ENCODE data around the gene SGSM1. TPM values are rescaled to one million over a fixed set of nuclear protein-coding genes. Genes with fewer than 3 reads are reported as not detected.

The SGSM1 gene
- total RNA-seq, 1 donor from 2014 or later = 0.14 TPM

DNA sequence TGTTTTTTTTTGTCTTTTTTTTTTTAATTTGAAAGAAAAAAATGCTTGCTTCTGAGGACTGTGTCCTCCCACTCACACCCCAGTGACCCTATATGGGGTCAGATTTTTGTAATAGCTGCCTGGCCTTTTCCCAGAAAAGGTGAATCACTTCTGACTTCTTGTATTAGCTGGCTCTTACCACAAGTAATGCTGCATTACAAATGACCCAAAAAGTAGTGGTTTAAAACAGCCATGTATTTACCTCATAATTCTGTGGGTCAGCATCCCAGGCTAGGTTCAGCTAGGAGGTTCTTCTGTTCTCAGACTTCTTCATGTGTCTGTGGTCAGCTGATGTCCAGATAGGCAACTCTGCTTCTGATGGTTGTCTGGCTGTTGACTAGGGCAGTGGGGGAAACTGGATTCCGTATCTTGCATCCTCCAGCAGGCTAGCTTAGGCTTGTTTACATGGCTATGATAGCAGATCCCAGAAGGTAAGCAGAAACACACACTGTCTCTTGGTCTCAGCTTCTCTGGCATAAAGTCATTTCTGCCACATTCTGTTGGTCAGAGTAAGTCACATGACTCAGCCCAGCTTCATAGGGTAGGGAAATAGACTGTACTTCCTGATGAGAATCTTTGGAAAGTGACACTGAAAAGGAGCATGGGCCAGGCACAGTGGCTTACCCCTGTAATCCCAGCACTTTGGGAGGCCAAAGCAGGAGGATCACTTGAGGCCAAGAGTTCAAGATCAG lies 121.0 kb downstream of the SGSM1 start:
- H3K27me3 Mint-ChIP-seq = peaks cover 25% of the 10 kb centered on the region
- H3K4me3 Mint-ChIP-seq = no peak overlapping the region
- no peaks in the 10 kb centered on the region for H3K36me3 Mint-ChIP-seq (ENCODE audit: low read depth)
- H3K27ac Mint-ChIP-seq = no peak overlapping the region
- no peaks in the 10 kb centered on the region for H3K9me3 Mint-ChIP-seq
- no peak for DNase-seq
- no peaks in the 10 kb centered on the region for H3K4me1 Mint-ChIP-seq
- intact Hi-C loops (cut with micrococcal nuclease) = no loop called here

DNA sequence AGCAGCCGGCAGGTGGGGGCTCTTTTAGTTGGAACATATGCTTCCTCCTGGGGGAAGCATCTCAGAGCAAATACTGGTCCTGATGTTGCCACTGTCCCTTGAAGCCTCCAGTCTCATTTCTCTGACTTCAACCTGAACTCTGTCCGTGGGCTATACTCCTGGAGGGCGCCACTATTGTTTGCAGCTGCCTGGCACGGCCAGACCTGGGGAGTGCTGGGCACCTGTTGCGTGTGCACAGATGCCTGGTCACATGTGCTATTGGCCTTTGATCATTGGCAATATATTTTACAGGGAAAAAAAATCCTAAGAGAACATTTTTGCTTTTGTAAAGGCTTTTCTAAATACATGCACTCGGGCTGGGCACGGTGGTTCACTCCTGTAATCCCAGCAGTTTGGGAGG lies 122.3 kb downstream of the SGSM1 start:
- Mint-ChIP-seq H3K9me3 (no peaks in the 10 kb centered on the region), H3K27me3 (peaks cover 27% of the 10 kb centered on the region), H3K27ac (no peak overlapping the region), H3K36me3 (ENCODE audit: low read depth) (no peaks in the 10 kb centered on the region), H3K4me3 (no peak overlapping the region), H3K4me1 (no peaks in the 10 kb centered on the region)
- intact Hi-C loops (cut with micrococcal nuclease) = no loop called here
- no peak for DNase-seq

DNA sequence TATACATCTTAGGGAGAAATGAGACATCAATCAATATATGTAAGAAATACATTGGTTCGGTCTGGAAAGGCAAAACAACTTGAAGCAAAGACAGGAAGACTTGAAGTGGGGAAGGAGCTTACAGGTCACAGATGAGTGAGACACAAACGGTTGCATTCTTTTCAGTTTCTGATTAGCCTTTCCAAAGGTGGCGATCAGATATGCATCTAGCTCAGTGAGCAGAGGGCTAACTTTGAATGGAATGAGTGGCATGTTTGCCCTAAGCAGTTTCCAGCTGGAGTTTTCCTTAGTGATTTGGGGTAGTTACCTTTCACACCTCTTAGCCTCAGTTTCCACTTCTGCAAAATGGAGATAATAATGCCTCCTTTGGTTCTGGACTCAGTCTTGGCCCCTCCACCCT lies 124.7 kb downstream of the SGSM1 start:
- H3K4me3 Mint-ChIP-seq = no peak overlapping the region
- H3K27ac Mint-ChIP-seq = no peak overlapping the region
- peaks cover 27% of the 10 kb centered on the region for H3K27me3 Mint-ChIP-seq
- no peaks in the 10 kb centered on the region for H3K9me3 Mint-ChIP-seq
- H3K36me3 Mint-ChIP-seq (ENCODE audit: low read depth) = no peaks in the 10 kb centered on the region
- intact Hi-C loops (cut with micrococcal nuclease) = no loop called here
- DNase-seq = no peak
- no peaks in the 10 kb centered on the region for H3K4me1 Mint-ChIP-seq

DNA sequence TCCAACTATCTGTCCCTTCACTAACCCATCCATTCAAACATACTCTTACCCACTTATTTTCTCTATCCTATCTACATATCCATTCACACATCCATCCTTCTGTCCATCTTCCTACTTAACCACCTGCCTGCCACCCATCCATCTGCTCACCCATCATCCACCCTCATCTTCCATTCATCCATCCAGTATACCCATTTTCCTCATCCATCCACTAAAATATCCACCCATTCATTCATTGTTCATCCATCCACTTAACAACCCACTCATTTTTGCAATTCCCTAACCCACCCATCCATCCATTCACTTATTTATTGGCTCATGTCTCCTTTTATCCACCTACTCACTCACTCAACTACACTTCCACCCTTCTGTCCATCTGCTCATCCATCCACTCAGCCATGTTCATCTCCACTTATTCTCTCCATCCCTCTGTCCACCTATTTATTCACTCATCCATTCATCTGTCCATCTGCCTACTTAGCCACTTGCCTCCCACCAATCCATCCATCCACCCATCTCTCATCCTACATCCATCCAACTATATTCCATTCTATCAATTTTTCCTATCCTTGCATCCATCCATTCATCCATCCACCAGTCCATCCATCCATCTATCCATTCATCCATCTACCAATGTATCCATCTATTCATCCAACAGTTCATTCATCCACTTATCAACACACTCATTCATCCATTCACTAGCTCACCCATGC lies 129.9 kb downstream of the SGSM1 start:
- no peaks in the 10 kb centered on the region for H3K36me3 Mint-ChIP-seq (ENCODE audit: low read depth)
- no peak for DNase-seq
- H3K4me1 Mint-ChIP-seq = no peaks in the 10 kb centered on the region
- H3K27ac Mint-ChIP-seq = no peak overlapping the region
- intact Hi-C loops (cut with micrococcal nuclease) = no loop called here
- H3K9me3 Mint-ChIP-seq = no peaks in the 10 kb centered on the region
- H3K27me3 Mint-ChIP-seq = peaks cover 16% of the 10 kb centered on the region
- H3K4me3 Mint-ChIP-seq = no peak overlapping the region

DNA sequence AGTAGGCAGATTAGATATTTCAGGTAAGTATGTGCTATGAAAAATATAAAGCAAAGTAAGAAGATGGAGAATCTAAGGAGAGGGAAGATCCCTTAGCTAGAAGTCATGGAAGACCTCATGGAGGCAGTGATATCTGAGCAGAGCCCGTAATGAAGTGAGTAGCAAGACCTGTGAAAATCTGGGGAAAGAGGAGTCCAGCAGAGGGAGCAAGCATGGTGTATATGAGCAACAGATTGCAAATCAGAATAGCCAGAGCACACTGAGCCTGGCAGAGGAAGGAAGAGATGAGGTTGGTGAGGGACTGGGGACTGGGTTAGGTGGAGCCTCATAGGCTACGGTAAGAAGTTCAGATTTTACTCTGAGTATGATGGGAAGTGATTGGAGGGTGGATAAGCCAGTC lies 131.1 kb downstream of the SGSM1 start:
- H3K4me3 Mint-ChIP-seq = no peak overlapping the region
- intact Hi-C loops (cut with micrococcal nuclease) = no loop called here
- H3K36me3 Mint-ChIP-seq (ENCODE audit: low read depth) = no peaks in the 10 kb centered on the region
- H3K4me1 Mint-ChIP-seq = no peaks in the 10 kb centered on the region
- H3K27me3 Mint-ChIP-seq = peaks cover 4% of the 10 kb centered on the region
- DNase-seq = peak; percentile 66
- H3K27ac Mint-ChIP-seq = no peak overlapping the region
- H3K9me3 Mint-ChIP-seq = no peaks in the 10 kb centered on the region

DNA sequence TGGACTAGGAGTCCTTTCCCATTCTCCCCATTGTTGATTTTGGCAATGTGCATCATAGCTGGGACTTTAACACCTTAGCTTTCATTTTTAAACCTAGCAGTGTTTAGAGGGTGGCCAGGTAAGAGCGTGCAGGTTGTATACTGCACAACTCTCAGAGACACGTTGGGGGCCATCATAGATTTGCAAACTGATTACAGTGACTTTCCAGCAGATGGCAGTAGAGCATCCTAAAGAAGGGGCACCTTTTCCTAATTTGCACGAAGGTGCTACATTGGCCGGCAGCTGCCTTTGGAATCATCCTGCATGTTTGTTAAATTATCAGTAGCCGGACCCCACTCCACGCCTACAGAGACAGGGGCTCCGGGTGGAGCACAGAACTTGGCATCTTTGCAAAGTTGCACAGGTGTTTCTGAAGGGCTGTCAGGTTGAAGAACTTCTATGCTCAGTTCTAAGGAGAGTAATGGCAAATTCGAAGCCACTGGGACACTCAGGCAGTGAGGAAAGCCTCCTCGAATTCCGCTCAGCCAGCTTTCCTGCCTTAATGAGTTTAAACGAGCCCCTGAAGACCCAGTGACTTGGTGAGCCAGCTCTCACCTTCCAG lies 132.8 kb downstream of the SGSM1 start:
- Mint-ChIP-seq H3K4me1 (no peaks in the 10 kb centered on the region), H3K4me3 (no peak overlapping the region), H3K27ac (no peak overlapping the region), H3K36me3 (ENCODE audit: low read depth) (no peaks in the 10 kb centered on the region), H3K9me3 (no peaks in the 10 kb centered on the region), H3K27me3 (peaks cover 2% of the 10 kb centered on the region)
- peak; percentile 86 for DNase-seq
- intact Hi-C loops (cut with micrococcal nuclease) = loop anchor here (1.0 kb wide), 1 partner anchor 109 kb away; no protein-coding TSS in a partner anchor

DNA sequence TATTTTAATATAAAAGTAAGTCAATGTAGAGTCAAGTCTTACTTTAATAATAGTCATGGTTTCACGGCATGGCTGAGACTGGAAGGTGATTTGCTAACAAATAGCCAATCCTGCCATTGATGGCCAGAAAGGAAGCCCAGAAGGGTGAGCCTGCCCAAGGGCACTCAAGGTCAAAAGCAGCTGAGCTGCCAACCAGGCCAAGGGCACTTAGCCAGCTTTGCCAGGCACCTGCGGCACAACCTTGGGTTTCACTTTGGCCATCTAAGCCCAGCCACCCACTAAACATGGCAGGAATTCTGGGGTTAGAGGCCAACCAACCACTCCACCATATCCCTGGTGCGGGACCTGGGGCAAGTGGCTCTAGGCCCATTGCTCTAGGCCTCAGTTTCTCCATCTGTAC lies 136.3 kb downstream of the SGSM1 start:
- no peaks in the 10 kb centered on the region for H3K36me3 Mint-ChIP-seq (ENCODE audit: low read depth)
- intact Hi-C loops (cut with micrococcal nuclease) = no loop called here
- no peak overlapping the region for H3K27ac Mint-ChIP-seq
- H3K4me3 Mint-ChIP-seq = no peak overlapping the region
- no peaks in the 10 kb centered on the region for H3K9me3 Mint-ChIP-seq
- H3K4me1 Mint-ChIP-seq = peaks cover 5% of the 10 kb centered on the region
- peaks cover 17% of the 10 kb centered on the region for H3K27me3 Mint-ChIP-seq
- DNase-seq = no peak

DNA sequence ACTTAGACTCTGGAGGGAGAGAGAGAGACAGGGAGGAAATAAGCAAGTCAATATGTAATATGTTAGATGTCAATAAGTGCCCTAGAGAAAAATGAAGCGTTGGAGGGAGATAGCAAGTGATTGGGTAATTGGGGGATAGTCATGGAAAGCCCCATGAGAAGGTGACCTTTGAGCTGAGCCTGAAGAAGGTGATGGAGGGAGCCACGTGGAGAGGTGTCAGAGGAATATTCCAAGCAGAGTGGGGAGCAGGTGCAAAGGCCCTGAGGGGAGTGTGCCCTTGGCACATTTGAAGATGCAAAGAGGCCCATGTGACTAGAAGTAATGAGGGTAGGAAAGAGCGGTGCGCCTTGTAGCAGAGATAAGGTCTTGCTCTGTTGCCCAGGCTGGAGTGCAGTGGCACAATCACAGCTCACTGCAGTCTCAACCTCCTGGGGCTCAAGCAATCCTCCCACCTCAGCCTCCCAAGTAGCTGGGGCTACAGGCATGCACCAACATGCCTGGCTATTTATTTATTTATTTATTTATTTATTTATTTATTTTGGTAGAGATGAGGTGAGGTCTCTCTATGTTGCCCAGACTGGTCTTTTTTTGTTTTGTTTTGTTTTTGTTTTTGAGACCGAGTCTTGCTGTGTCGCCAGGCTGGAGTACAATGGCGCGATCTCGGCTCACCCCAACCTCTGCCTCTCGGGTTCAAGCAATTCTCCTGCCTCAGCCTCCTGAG lies 138.4 kb downstream of the SGSM1 start:
- Mint-ChIP-seq H3K4me1 (peaks cover 5% of the 10 kb centered on the region), H3K27me3 (peaks cover 22% of the 10 kb centered on the region), H3K4me3 (no peak overlapping the region), H3K9me3 (no peaks in the 10 kb centered on the region), H3K36me3 (ENCODE audit: low read depth) (no peaks in the 10 kb centered on the region), H3K27ac (no peak overlapping the region)
- DNase-seq = no peak
- intact Hi-C loops (cut with micrococcal nuclease) = no loop called here

DNA sequence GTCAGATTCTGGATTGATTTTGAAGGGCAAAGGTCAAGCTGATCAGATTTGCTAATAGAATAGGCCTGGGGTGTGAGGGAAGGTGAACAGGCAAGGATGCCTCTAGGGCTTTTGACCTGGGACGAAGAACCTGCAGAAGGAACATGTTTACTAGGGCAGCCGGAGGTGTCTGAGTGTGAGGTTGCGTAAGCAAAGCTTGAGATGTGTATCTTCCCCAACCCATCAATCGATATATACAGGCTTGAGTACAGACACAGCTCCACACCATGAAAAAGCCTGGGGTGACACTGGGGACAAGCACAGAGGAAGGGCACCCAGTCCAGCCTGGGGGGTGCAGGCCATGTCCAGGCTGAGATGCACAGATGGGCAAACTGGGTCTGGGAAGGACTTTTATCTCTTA lies 139.4 kb downstream of the SGSM1 start:
- no peak for DNase-seq
- Mint-ChIP-seq H3K4me1 (peaks cover 10% of the 10 kb centered on the region), H3K27ac (no peak overlapping the region), H3K9me3 (no peaks in the 10 kb centered on the region), H3K36me3 (ENCODE audit: low read depth) (no peaks in the 10 kb centered on the region), H3K4me3 (no peak overlapping the region), H3K27me3 (peaks cover 30% of the 10 kb centered on the region)
- intact Hi-C loops (cut with micrococcal nuclease) = no loop called here

DNA sequence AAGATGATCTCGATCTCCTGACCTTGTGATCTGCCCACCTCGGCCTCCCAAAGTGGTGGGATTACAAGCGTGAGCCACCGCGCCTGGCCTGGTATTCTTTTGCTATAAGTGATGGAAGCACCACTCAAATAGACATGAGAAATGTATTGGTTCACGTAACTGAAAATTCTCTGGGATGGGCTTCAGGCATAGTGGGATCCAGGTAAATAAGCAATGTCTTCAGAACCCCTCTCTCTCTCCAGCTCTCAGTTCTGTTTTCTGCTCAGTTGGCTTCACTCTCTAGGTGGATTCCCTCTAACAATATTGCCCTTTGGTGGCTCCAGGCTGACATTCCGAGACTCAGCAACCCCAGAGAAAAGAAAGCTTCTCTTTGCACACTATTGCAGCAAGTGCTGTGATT lies 141.4 kb downstream of the SGSM1 start:
- Mint-ChIP-seq H3K4me3 (no peak overlapping the region), H3K36me3 (ENCODE audit: low read depth) (no peaks in the 10 kb centered on the region), H3K27ac (no peak overlapping the region), H3K4me1 (peaks cover 20% of the 10 kb centered on the region), H3K9me3 (no peaks in the 10 kb centered on the region), H3K27me3 (peaks cover 41% of the 10 kb centered on the region)
- DNase-seq = no peak
- intact Hi-C loops (cut with micrococcal nuclease) = no loop called here

DNA sequence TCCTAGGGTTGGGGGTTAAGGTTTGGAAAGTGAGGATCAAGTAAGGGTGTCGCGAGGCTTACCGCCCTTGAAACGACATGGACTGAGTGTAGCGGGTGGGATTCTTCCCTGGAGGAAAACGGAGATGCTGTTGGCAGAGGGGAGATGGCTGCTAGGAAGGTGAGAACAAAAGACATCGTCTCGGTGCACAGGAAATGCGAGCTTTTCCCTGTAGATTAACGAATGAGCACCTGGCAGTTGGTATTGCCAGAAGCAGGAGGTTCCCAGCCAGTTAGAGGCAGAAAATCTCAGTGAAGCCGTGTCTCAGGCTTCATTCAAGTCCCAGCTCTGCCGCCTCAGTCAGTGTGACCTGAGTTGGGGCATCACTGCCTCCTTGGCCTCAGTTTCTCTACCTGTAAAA lies 141.9 kb downstream of the SGSM1 start:
- no peak for DNase-seq
- Mint-ChIP-seq H3K9me3 (no peaks in the 10 kb centered on the region), H3K27me3 (peaks cover 41% of the 10 kb centered on the region), H3K4me1 (peaks cover 20% of the 10 kb centered on the region), H3K27ac (no peak overlapping the region), H3K36me3 (ENCODE audit: low read depth) (no peaks in the 10 kb centered on the region), H3K4me3 (no peak overlapping the region)
- intact Hi-C loops (cut with micrococcal nuclease) = no loop called here

DNA sequence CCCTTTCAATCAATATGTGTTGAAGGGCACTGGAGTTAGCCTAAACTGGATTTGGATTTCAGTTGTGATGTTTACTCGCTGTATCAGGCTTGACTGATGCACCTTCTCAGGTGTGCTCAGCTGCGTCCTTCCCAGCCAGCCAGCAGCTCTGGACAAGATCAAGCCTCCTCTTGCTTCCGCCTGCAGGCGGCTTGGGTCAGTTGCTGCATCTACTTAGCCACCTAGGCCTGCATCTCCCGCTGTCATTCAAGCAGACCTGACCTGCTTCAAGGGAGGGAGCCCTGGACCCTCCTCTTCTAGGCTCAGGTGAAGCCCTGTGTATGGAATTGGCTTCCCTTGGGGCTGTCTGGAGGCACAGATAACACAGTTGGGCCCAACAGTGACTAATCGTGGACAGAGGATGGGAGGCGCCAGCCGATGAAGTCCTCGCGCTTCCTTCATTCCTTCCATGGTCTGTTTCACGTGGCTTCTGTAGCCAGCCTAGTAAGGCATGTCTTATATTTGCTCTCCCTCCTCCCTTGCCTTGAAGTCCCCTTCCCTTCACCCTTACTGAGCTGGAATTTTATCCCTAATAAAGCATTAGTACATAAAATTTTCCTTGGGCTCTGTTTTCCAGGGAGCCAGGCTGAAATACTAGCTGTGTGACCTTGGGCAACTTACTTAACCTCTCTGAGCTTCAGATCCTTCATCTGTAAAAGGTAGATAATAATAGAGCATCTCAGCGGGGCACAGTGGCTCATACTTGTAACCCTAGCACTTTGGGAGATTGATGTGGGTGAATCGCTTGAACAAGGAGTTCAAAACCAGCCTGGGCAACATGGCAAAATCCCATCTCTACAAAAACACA lies 142.6 kb downstream of the SGSM1 start:
- H3K4me1 Mint-ChIP-seq = peaks cover 24% of the 10 kb centered on the region
- no peaks in the 10 kb centered on the region for H3K9me3 Mint-ChIP-seq
- H3K36me3 Mint-ChIP-seq (ENCODE audit: low read depth) = no peaks in the 10 kb centered on the region
- intact Hi-C loops (cut with micrococcal nuclease) = no loop called here
- DNase-seq = no peak
- no peak overlapping the region for H3K4me3 Mint-ChIP-seq
- H3K27ac Mint-ChIP-seq = no peak overlapping the region
- peaks cover 45% of the 10 kb centered on the region for H3K27me3 Mint-ChIP-seq

DNA sequence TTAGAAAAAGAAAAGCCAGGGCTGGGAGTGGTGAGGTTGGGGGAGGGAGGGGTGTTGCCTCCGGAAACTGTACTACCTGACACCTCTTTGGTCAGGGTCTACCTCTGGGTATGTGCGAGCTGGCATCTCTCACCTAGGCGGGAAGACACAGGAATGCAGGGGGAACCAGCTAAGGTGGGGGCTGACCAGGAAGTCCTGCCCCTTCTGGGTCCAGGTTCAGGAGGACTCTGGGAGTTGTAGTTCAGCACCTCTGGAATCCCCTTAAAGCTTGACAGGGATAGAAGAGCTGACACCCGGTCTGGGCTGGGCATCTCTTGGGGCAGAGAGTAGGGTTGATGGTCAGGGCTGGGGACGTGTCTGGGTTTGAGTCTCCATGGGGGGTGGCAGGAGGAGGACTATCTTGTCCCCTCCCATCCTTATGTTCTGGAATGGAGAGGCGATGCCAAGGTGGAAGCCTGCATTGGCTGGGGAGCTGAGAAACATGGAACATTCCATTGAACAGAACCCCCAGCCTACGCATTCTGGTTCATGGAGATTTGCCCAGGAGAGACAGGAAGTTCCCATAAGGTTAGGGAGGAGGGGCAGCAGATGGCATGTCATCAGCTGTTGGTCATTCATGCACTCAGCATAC lies 144.4 kb downstream of the SGSM1 start:
- no peak for DNase-seq
- H3K27me3 Mint-ChIP-seq = peaks cover 52% of the 10 kb centered on the region
- intact Hi-C loops (cut with micrococcal nuclease) = no loop called here
- H3K4me3 Mint-ChIP-seq = peak overlapping the region; percentile 40
- H3K9me3 Mint-ChIP-seq = no peaks in the 10 kb centered on the region
- no peaks in the 10 kb centered on the region for H3K36me3 Mint-ChIP-seq (ENCODE audit: low read depth)
- peak overlapping the region; percentile 40 for H3K27ac Mint-ChIP-seq
- H3K4me1 Mint-ChIP-seq = peaks cover 25% of the 10 kb centered on the region

Data from activated CD4-positive, alpha-beta T cell treated with anti-CD3 and anti-CD28 coated beads, Interleukin-2, amount 10 ng/mL, durations not matched to agents 24 days and 14 days (primary cell).